Measurements from ENCODE around the gene REC114. TPM values are rescaled to one million over a fixed set of nuclear protein-coding genes. Genes with fewer than 3 reads are reported as not detected.

REC114 gene
- total and polyA plus RNA-seq, 9 of the 15 experiments (the other 6 are each of a cell fraction or from before 2014, with no cell fraction given): 0.07 to 0.24 TPM; not detected in 7

DNA sequence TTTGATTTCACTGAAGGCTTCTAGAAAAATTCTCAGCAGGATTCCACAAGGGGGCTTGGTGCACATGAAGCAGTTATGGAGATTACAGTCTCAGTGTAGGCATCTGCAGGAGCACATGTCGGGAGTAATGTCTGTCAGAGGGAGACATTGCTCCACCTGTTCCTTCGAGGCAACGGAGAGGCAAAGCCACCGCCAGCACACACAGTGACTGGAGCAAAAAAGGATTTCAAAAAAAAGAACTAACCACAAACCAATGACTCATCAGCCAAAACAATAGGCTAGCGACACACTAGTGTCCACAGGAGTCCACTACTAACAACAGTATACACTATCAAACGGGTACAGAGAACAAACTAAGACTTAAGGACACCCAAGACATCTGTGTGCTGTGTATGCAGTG lies 121.3 kb downstream of the REC114 start (continued):
- TF ChIP-seq, protein P1, sequence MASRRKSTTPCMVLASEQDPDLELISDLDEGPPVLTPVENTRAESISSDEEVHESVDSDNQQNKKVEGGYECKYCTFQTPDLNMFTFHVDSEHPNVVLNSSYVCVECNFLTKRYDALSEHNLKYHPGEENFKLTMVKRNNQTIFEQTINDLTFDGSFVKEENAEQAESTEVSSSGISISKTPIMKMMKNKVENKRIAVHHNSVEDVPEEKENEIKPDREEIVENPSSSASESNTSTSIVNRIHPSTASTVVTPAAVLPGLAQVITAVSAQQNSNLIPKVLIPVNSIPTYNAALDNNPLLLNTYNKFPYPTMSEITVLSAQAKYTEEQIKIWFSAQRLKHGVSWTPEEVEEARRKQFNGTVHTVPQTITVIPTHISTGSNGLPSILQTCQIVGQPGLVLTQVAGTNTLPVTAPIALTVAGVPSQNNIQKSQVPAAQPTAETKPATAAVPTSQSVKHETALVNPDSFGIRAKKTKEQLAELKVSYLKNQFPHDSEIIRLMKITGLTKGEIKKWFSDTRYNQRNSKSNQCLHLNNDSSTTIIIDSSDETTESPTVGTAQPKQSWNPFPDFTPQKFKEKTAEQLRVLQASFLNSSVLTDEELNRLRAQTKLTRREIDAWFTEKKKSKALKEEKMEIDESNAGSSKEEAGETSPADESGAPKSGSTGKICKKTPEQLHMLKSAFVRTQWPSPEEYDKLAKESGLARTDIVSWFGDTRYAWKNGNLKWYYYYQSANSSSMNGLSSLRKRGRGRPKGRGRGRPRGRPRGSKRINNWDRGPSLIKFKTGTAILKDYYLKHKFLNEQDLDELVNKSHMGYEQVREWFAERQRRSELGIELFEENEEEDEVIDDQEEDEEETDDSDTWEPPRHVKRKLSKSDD (conservative IDR thresholded peaks at IDR 0.05; ENCODE audit: low read length): no peak
- TF ChIP-seq ZC3H8 (IDR thresholded peaks at IDR 0.05) (no peak), NONO (IDR thresholded peaks at IDR 0.05; ENCODE audit: low read depth in 2 of 2, low read length in 1 of 2) (no peak), ZNF224 (CRISPR knock-in tag; IDR thresholded peaks at IDR 0.05) (no peak), ZNF24 (IDR thresholded peaks at IDR 0.05) (no peak), ZBTB7A (IDR thresholded peaks at IDR 0.05; ENCODE audit: borderline replicate concordance, control insufficient read depth, low read depth, low read length) (no peak), HNRNPH1 (optimal IDR thresholded peaks at IDR 0.05; ENCODE audit: low read depth, low read length) (no peak), RAD21 (CRISPR knock-in tag; conservative IDR thresholded peaks at IDR 0.05 in 1 of 2, IDR thresholded peaks at IDR 0.05 in 1 of 2) (0 out of 4 replicates have a peak, but pooled peaks of 1 of the 2 experiments have one; percentile 16), ELF4 (CRISPR knock-in tag; IDR thresholded peaks at IDR 0.05) (no peak), ZNF584 (CRISPR knock-in tag; IDR thresholded peaks at IDR 0.05; ENCODE audit: low read depth) (no peak), SRSF3 (IDR thresholded peaks at IDR 0.05; ENCODE audit: insufficient read depth, low read length) (no peak), NFIX (CRISPR knock-in tag; IDR thresholded peaks at IDR 0.05; ENCODE audit: low read depth) (no peak), MBD2 (IDR thresholded peaks at IDR 0.05; ENCODE audit: borderline replicate concordance, low read depth) (no peak), RB1 (IDR thresholded peaks at IDR 0.05; ENCODE audit: low read depth) (no peak), THRAP3 (IDR thresholded peaks at IDR 0.05; ENCODE audit: borderline replicate concordance) (no peak)
- TF ChIP-seq, protein P2, sequence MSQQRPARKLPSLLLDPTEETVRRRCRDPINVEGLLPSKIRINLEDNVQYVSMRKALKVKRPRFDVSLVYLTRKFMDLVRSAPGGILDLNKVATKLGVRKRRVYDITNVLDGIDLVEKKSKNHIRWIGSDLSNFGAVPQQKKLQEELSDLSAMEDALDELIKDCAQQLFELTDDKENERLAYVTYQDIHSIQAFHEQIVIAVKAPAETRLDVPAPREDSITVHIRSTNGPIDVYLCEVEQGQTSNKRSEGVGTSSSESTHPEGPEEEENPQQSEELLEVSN (IDR thresholded peaks at IDR 0.05; ENCODE audit: borderline replicate concordance in 1 of 2, extremely low read depth in 1 of 2, insufficient read depth in 1 of 2, insufficient read length in 1 of 2, low read depth in 1 of 2, low read length in 1 of 2, poor library complexity in 1 of 2, severe bottlenecking in 1 of 2): peak in 1 of 2 experiments; percentile 67
- TF ChIP-seq, protein P3, sequence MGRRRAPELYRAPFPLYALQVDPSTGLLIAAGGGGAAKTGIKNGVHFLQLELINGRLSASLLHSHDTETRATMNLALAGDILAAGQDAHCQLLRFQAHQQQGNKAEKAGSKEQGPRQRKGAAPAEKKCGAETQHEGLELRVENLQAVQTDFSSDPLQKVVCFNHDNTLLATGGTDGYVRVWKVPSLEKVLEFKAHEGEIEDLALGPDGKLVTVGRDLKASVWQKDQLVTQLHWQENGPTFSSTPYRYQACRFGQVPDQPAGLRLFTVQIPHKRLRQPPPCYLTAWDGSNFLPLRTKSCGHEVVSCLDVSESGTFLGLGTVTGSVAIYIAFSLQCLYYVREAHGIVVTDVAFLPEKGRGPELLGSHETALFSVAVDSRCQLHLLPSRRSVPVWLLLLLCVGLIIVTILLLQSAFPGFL (CRISPR knock-in tag; IDR thresholded peaks at IDR 0.05): no peak

All from K562 (cell line).